ENCODE results near the gene TTLL5. TPM values are rescaled to one million over a fixed set of nuclear protein-coding genes. Genes with fewer than 3 reads are reported as not detected.

The TTLL5 gene
- total RNA-seq, 1 donor from 2014 or later = 26.0 TPM

GRCh38 chr14:75906228-75906627 lies 245.2 kb downstream of the TTLL5 start:
- DNase-seq = no peak
- no peak for TF ChIP-seq CTCF (IDR thresholded peaks at IDR 0.05)
- no peaks in the 10 kb centered on the region for H3K9me3 ChIP-seq
- H3K27me3 ChIP-seq = no peaks in the 10 kb centered on the region
- no peak for ATAC-seq
- no peaks in the 10 kb centered on the region for H3K36me3 ChIP-seq
- no peak overlapping the region for H3K4me3 ChIP-seq
- peaks cover 3% of the 10 kb centered on the region for H3K4me1 ChIP-seq
- intact Hi-C loops (cut with DNase I) = loop anchor here (5.0 kb wide), 1 partner anchor 71 kb away; no protein-coding TSS in a partner anchor
- H3K27ac ChIP-seq = no peak overlapping the region

GRCh38 chr14:75906680-75907280 lies 245.7 kb downstream of the TTLL5 start:
- ATAC-seq = peak; percentile 79
- Histone ChIP-seq H3K27me3 (no peaks in the 10 kb centered on the region), H3K9me3 (no peaks in the 10 kb centered on the region), H3K27ac (no peak overlapping the region), H3K4me1 (peaks cover 3% of the 10 kb centered on the region), H3K4me3 (no peak overlapping the region), H3K36me3 (no peaks in the 10 kb centered on the region)
- intact Hi-C loops (cut with DNase I) = loop anchor here (5.0 kb wide), 1 partner anchor 71 kb away; no protein-coding TSS in a partner anchor
- peak; percentile 95 for TF ChIP-seq CTCF (IDR thresholded peaks at IDR 0.05)
- DNase-seq = no peak

- no peak for TF ChIP-seq CTCF (IDR thresholded peaks at IDR 0.05)
- Histone ChIP-seq H3K4me3 (no peak overlapping the region), H3K27ac (no peak overlapping the region), H3K36me3 (no peaks in the 10 kb centered on the region), H3K9me3 (no peaks in the 10 kb centered on the region), H3K27me3 (no peaks in the 10 kb centered on the region), H3K4me1 (peaks cover 3% of the 10 kb centered on the region)
- intact Hi-C loops (cut with DNase I) = loop anchor here (5.0 kb wide), 1 partner anchor 69 kb away; no protein-coding TSS in a partner anchor
- ATAC-seq (no peak), DNase-seq (no peak)
These were observed 246.8 kb downstream of the TTLL5 start for GRCh38 chr14:75907756-75908359.

- Histone ChIP-seq H3K27me3 (no peaks in the 10 kb centered on the region), H3K36me3 (no peaks in the 10 kb centered on the region), H3K4me1 (peaks cover 3% of the 10 kb centered on the region), H3K9me3 (no peaks in the 10 kb centered on the region), H3K4me3 (no peak overlapping the region), H3K27ac (no peak overlapping the region)
- intact Hi-C loops (cut with DNase I) = loop anchor here (5.0 kb wide), 1 partner anchor 68 kb away; no protein-coding TSS in a partner anchor
- no peak for TF ChIP-seq CTCF (IDR thresholded peaks at IDR 0.05)
- ATAC-seq (no peak), DNase-seq (no peak)
These were observed 248.6 kb downstream of the TTLL5 start for GRCh38 chr14:75909630-75910029.

- no peaks in the 10 kb centered on the region for H3K9me3 ChIP-seq
- no peak overlapping the region for H3K27ac ChIP-seq
- DNase-seq (no peak), ATAC-seq (no peak)
- H3K27me3 ChIP-seq = no peaks in the 10 kb centered on the region
- H3K36me3 ChIP-seq = no peaks in the 10 kb centered on the region
- TF ChIP-seq CTCF (IDR thresholded peaks at IDR 0.05) = no peak
- intact Hi-C loops (cut with DNase I) = no loop called here
- peaks cover 3% of the 10 kb centered on the region for H3K4me1 ChIP-seq
- H3K4me3 ChIP-seq = no peak overlapping the region
These were observed 249.0 kb downstream of the TTLL5 start for GRCh38 chr14:75910048-75910447.

Measured in upper lobe of right lung (tissue), 1 donor.